A549 (cell line): Measurements from ENCODE around the gene GRIN3A.

Source experiments
- CTCF ChIP-seq: fragments of >200 bp; sonication (Bioruptor Twin); formaldehyde crosslinking; IDR thresholded peaks from 3 replicates; pipeline ENCODE4 v1.5.1; 2016
- JUNB ChIP-seq: fragments of >200 bp; sonication (Bioruptor Twin); formaldehyde crosslinking; IDR thresholded peaks from 2 replicates; pipeline ENCODE4 v1.6.1; 2016

GRCh38 chr9:101693546-101694336 is 44.7 kb downstream of the GRIN3A start:
- no peak for TF ChIP-seq CTCF
- TF ChIP-seq JUNB: no peak
